ENCODE data around the gene SLC38A8.

Gene SLC38A8

GRCh38 chr16:84042308-84042878 is at the start of gene SLC38A8:
Gene SLC38A8 (minus strand): TSS chr16:84042795. CDS start chr16:84042157, 638 bp downstream.
- DNase-seq (ENCODE audit: low read depth in 2 of 3, low spot score in 2 of 3), result no peak

- no peak for DNase-seq (ENCODE audit: low read depth in 2 of 3, low spot score in 2 of 3)
Observed at GRCh38 chr16:84091460-84091859, 48.9 kb upstream of the SLC38A8 start.

DNA sequence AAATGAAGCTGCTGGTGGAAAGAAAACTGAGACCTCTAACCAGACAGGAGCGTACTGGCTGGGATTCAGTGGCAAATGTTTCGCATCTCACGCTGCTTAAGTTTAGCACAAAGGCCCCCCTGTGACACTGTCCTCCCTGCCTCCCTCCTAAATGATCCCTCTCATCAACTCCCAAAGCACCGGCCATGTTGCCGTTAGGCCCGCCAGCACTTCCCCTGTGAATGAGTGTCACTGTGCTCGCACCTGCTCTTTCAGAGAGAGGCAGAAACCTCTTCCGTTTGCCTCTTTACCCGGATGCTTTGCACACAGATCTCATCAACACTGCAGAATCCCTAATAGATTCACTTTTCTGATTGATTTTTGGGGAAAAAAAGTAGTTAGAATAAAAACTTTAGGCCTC is 47.6 kb upstream of the SLC38A8 start:
- DNase-seq (ENCODE audit: low read depth in 2 of 3, low spot score in 2 of 3), result no peak

- DNase-seq (ENCODE audit: low read depth in 2 of 3, low spot score in 2 of 3), result peak in 2 of 3 experiments; percentile 14 to 24
Observed at GRCh38 chr16:84088695-84089395, 46.2 kb upstream of the SLC38A8 start.

GRCh38 chr16:84087466-84088151 is 45.0 kb upstream of the SLC38A8 start:
- DNase-seq (ENCODE audit: low read depth in 2 of 3, low spot score in 2 of 3), result no peak

GRCh38 chr16:84087001-84087400 is 44.4 kb upstream of the SLC38A8 start:
- no peak for DNase-seq (ENCODE audit: low read depth in 2 of 3, low spot score in 2 of 3)

- DNase-seq (ENCODE audit: low read depth in 2 of 3, low spot score in 2 of 3), result no peak
Observed at GRCh38 chr16:84086341-84086740, 43.7 kb upstream of the SLC38A8 start.

- DNase-seq (ENCODE audit: low read depth in 2 of 3, low spot score in 2 of 3), result no peak
Observed at GRCh38 chr16:84085773-84086172, 43.2 kb upstream of the SLC38A8 start.

GRCh38 chr16:84085271-84085667 is 42.7 kb upstream of the SLC38A8 start:
- DNase-seq (ENCODE audit: low read depth in 2 of 3, low spot score in 2 of 3), result no peak

GRCh38 chr16:84084570-84085270 is 42.1 kb upstream of the SLC38A8 start:
- DNase-seq (ENCODE audit: low read depth in 2 of 3, low spot score in 2 of 3), result peak in 2 of 3 experiments; percentile 27 to 32

- DNase-seq (ENCODE audit: low read depth in 2 of 3, low spot score in 2 of 3), result no peak
Observed at GRCh38 chr16:84082835-84083569, 40.4 kb upstream of the SLC38A8 start.

GRCh38 chr16:84082110-84082509 is 39.5 kb upstream of the SLC38A8 start:
- no peak for DNase-seq (ENCODE audit: low read depth in 2 of 3, low spot score in 2 of 3)

DNA sequence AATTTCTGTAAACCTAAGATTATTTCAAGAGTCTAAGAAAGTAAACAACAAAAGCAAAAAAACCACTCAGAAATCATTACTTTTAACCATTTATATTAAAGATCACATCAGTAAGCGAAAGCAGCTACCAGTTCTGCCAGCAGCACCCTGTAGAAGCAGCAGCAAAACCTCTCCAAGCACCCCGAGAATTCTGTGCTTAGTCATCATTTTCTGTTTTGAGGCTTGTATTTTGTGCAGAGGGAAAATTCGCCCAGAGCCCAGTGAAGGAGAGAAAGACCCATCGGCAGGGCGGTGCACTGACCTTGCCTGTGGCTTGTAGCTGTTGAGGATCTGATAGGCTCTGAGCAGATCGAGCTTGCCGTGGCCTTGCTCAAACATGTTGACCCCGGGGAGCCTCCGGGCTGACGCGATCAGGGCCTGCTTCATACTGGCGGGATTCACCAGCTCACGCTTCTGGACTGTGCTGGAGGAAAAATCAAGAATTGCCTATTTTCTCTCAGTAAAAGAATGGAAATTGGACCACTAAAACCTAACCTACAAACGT is 38.9 kb upstream of the SLC38A8 start:
- no peak for DNase-seq (ENCODE audit: low read depth in 2 of 3, low spot score in 2 of 3)

DNA sequence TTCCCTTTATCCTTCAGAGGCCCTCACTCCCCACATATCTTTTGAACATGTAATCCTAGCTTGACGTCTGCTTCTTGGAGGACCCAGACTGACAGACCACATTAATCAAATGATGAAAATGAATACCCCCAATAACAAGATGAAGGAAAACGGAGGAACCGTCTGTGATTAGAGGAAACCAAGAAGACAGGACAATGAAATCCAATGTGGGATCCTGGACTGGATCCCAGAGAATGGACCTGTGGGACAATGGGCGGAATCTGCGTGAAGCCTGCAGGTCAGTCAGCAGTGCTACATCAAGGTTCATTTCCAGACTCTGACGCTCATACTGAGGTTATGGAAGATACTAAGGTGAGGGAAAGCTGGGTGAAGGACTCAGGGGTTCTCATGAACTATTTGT is 38.2 kb upstream of the SLC38A8 start:
- DNase-seq (ENCODE audit: low read depth in 2 of 3, low spot score in 2 of 3), result no peak

DNA sequence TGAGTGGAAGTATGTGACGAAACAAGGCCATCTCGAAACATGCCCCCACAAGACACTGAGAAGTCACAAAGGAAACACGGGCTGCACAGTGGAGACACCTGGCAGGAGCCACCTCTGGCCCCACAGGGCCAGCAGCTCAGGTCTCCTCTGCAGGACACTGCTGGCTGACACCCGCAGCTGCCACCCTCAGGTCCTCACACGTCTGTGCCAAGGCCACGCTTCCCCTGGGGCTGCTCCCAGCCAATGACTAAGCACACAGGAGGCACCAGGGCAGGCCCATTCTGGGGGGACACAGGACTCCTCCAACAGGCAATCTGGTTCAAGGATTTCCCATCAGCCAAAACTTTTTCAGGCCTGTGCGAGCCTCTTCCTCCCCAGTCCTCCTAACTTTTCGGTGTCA is 37.8 kb upstream of the SLC38A8 start:
- DNase-seq (ENCODE audit: low read depth in 2 of 3, low spot score in 2 of 3), result no peak

DNA sequence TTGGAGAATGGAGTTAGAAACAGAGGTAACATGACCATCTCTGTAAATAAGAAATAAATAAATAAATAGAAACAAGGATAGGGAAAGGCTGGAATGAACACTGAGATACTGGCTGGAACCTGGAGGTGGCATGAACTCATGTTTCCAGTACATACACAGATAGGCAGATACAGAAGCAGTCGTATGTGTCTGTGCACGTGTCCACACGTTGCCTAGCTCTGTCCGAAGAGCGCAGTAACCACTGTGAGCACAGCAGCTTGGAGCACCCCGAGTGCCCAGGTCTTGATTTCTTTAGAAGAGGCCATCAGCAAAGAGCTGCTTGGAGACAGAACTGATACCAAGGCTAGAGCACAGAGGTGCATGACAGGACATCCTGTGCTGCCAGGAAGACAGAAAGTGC is 37.1 kb upstream of the SLC38A8 start:
- DNase-seq (ENCODE audit: low read depth in 2 of 3, low spot score in 2 of 3), result no peak

DNA sequence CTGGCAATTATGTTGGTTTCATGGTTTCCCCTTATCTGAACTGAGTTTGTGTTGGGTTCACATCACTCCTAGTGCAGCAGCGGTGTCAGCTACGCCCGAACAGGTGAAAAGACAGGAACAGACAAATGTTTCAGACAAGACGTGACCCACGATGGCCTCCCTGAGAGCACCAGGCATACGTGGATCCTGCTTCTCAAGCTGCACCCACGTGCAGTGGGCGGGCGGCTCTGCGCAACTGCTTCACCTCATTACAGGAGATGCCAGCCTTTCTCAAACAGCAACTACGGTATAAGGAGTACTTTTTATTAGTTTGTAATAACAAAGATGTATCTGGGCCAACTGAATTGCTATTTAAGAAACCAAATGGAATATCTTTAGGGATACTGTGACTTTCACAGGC is 32.8 kb upstream of the SLC38A8 start:
- no peak for DNase-seq (ENCODE audit: low read depth in 2 of 3, low spot score in 2 of 3)

- DNase-seq (ENCODE audit: low read depth in 2 of 3, low spot score in 2 of 3), result no peak
Observed at GRCh38 chr16:84074721-84075120, 32.1 kb upstream of the SLC38A8 start.

DNA sequence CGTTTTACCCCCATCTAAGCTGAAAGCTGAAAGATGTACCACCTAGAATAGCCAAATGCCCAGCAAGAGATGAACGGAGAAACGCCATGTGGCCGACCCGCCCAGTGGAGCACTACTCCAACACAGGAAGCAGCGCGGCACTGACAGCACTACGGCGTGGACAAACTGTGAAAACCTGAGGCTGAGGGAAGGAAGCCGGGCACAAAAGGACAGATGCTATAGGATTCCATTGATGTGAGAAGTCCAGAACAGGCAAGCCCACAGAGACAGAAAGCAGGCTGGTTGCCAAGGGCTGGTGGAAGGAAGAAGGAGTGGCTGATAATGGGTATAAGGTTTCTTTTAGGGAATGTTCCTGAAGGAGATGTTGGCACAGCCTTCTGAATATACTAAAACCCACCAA is 29.4 kb upstream of the SLC38A8 start:
- no peak for DNase-seq (ENCODE audit: low read depth in 2 of 3, low spot score in 2 of 3)

GRCh38 chr16:84071121-84071520 is 28.5 kb upstream of the SLC38A8 start:
- no peak for DNase-seq (ENCODE audit: low read depth in 2 of 3, low spot score in 2 of 3)

DNA sequence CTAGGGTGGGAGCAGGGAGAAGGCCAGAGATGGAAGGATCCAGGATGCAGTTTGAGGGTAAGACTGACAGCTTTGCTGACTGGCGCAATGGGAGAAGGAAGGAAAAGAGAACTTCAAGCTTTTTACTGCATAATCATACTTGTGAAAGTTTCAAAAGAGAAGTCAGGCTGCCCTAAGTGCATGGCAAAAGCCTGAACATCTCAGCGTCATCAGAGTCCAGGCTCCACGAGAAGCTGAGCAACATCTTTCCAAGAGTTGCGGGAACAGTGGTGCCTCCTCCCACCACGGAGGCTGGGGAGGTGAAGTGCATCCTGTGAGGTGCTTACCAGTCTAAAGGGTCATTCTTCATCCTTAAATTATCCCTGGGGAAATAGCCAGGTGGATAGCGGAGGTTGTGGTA is 26.9 kb upstream of the SLC38A8 start:
- DNase-seq (ENCODE audit: low read depth in 2 of 3, low spot score in 2 of 3), result no peak
